Measurements from ENCODE around the gene LAMTOR2.
A peak's percentile ranks its signal among the peaks of the same experiment; 100 is the strongest.

LAMTOR2 gene

GRCh38 chr1:156089704-156090103 lies 35.1 kb downstream of the LAMTOR2 start:
- TF ChIP-seq SPI1 (IDR thresholded peaks at IDR 0.05; ENCODE audit: low read depth, low read length): no peak
- TF ChIP-seq TAF1 (IDR thresholded peaks at IDR 0.05; ENCODE audit: low read depth, low read length): no peak
- TF ChIP-seq POLR2A (IDR thresholded peaks at IDR 0.05; ENCODE audit: low read depth, low read length): no peak
- TF ChIP-seq POLR2AphosphoS5 (IDR thresholded peaks at IDR 0.05; ENCODE audit: low read depth, low read length): no peak
- TF ChIP-seq POU2F2 (IDR thresholded peaks at IDR 0.05; ENCODE audit: low read depth, low read length): no peak
- no peak for TF ChIP-seq PAX5 (IDR thresholded peaks at IDR 0.05; ENCODE audit: insufficient read depth, low read length, severe bottlenecking)
- FAIRE-seq (no peak), DNase-seq (ENCODE audit: insufficient read length, low spot score) (no peak)

- FAIRE-seq: no peak
- TF ChIP-seq PAX5 (IDR thresholded peaks at IDR 0.05; ENCODE audit: insufficient read depth, low read length, severe bottlenecking): no peak
- no peak for DNase-seq (ENCODE audit: insufficient read length, low spot score)
These were observed 35.7 kb downstream of the LAMTOR2 start for GRCh38 chr1:156090138-156090839.

GRCh38 chr1:156090840-156091188 lies 36.2 kb downstream of the LAMTOR2 start:
- DNase-seq (ENCODE audit: insufficient read length, low spot score) (peak; percentile 78), FAIRE-seq (peak; percentile 80)
- no peak for TF ChIP-seq PAX5 (IDR thresholded peaks at IDR 0.05; ENCODE audit: insufficient read depth, low read length, severe bottlenecking)
- TF ChIP-seq POU2F2 (IDR thresholded peaks at IDR 0.05; ENCODE audit: low read depth, low read length): no peak
- TF ChIP-seq TAF1 (IDR thresholded peaks at IDR 0.05; ENCODE audit: low read depth, low read length): no peak
- no peak for TF ChIP-seq POLR2AphosphoS5 (IDR thresholded peaks at IDR 0.05; ENCODE audit: low read depth, low read length)
- TF ChIP-seq POLR2A (IDR thresholded peaks at IDR 0.05; ENCODE audit: low read depth, low read length): no peak
- no peak for TF ChIP-seq SPI1 (IDR thresholded peaks at IDR 0.05; ENCODE audit: low read depth, low read length)

GRCh38 chr1:156091610-156092009 lies 37.0 kb downstream of the LAMTOR2 start:
- FAIRE-seq: no peak
- DNase-seq (ENCODE audit: insufficient read length, low spot score): no peak
- TF ChIP-seq TAF1 (IDR thresholded peaks at IDR 0.05; ENCODE audit: low read depth, low read length) (no peak), SPI1 (IDR thresholded peaks at IDR 0.05; ENCODE audit: low read depth, low read length) (no peak), POLR2A (IDR thresholded peaks at IDR 0.05; ENCODE audit: low read depth, low read length) (no peak), PAX5 (IDR thresholded peaks at IDR 0.05; ENCODE audit: insufficient read depth, low read length, severe bottlenecking) (no peak), POLR2AphosphoS5 (IDR thresholded peaks at IDR 0.05; ENCODE audit: low read depth, low read length) (no peak), POU2F2 (IDR thresholded peaks at IDR 0.05; ENCODE audit: low read depth, low read length) (no peak)

GRCh38 chr1:156095906-156096508 lies 41.4 kb downstream of the LAMTOR2 start:
- TF ChIP-seq POU2F2 (IDR thresholded peaks at IDR 0.05; ENCODE audit: low read depth, low read length): 0 out of 2 replicates have a peak, but pooled peaks have one; percentile 14
- TF ChIP-seq POLR2AphosphoS5 (IDR thresholded peaks at IDR 0.05; ENCODE audit: low read depth, low read length): no peak
- TF ChIP-seq POLR2A (IDR thresholded peaks at IDR 0.05; ENCODE audit: low read depth, low read length): no peak
- no peak for TF ChIP-seq PAX5 (IDR thresholded peaks at IDR 0.05; ENCODE audit: insufficient read depth, low read length, severe bottlenecking)
- DNase-seq (ENCODE audit: insufficient read length, low spot score) (no peak), FAIRE-seq (no peak)

GRCh38 chr1:156096640-156097391 lies 42.2 kb downstream of the LAMTOR2 start:
- peak; percentile 84 for FAIRE-seq
- TF ChIP-seq PAX5 (IDR thresholded peaks at IDR 0.05; ENCODE audit: insufficient read depth, low read length, severe bottlenecking) (no peak), SPI1 (IDR thresholded peaks at IDR 0.05; ENCODE audit: low read depth, low read length) (peak; percentile 66), POU2F2 (IDR thresholded peaks at IDR 0.05; ENCODE audit: low read depth, low read length) (peak; percentile 82), TAF1 (IDR thresholded peaks at IDR 0.05; ENCODE audit: low read depth, low read length) (no peak), POLR2AphosphoS5 (IDR thresholded peaks at IDR 0.05; ENCODE audit: low read depth, low read length) (no peak), POLR2A (IDR thresholded peaks at IDR 0.05; ENCODE audit: low read depth, low read length) (peak; percentile 46; the same call in 1 of the 2 replicates)
- DNase-seq (ENCODE audit: insufficient read length, low spot score): peak; percentile 80

GRCh38 chr1:156097499-156098178 lies 43.1 kb downstream of the LAMTOR2 start:
- 0 out of 2 replicates have a peak, but pooled peaks have one; percentile 36 for TF ChIP-seq TAF1 (IDR thresholded peaks at IDR 0.05; ENCODE audit: low read depth, low read length)
- no peak for TF ChIP-seq PAX5 (IDR thresholded peaks at IDR 0.05; ENCODE audit: insufficient read depth, low read length, severe bottlenecking)
- no peak for TF ChIP-seq SPI1 (IDR thresholded peaks at IDR 0.05; ENCODE audit: low read depth, low read length)
- TF ChIP-seq POLR2AphosphoS5 (IDR thresholded peaks at IDR 0.05; ENCODE audit: low read depth, low read length): no peak
- TF ChIP-seq POU2F2 (IDR thresholded peaks at IDR 0.05; ENCODE audit: low read depth, low read length): peak; percentile 22; the same call in 1 of the 2 replicates
- 0 out of 2 replicates have a peak, but pooled peaks have one; percentile 3 for TF ChIP-seq POLR2A (IDR thresholded peaks at IDR 0.05; ENCODE audit: low read depth, low read length)
- FAIRE-seq (peak; percentile 48), DNase-seq (ENCODE audit: insufficient read length, low spot score) (no peak)

- no peak for DNase-seq (ENCODE audit: insufficient read length, low spot score)
- TF ChIP-seq POLR2AphosphoS5 (IDR thresholded peaks at IDR 0.05; ENCODE audit: low read depth, low read length) (no peak), POLR2A (IDR thresholded peaks at IDR 0.05; ENCODE audit: low read depth, low read length) (peak; percentile 41; the same call in 1 of the 2 replicates)
- no peak for FAIRE-seq
These were observed 44.2 kb downstream of the LAMTOR2 start for GRCh38 chr1:156098784-156099183.

- no peak for TF ChIP-seq POLR2A (IDR thresholded peaks at IDR 0.05; ENCODE audit: low read depth, low read length)
- no peak for TF ChIP-seq POLR2AphosphoS5 (IDR thresholded peaks at IDR 0.05; ENCODE audit: low read depth, low read length)
- TF ChIP-seq POU2F2 (IDR thresholded peaks at IDR 0.05; ENCODE audit: low read depth, low read length): no peak
- TF ChIP-seq PAX5 (IDR thresholded peaks at IDR 0.05; ENCODE audit: insufficient read depth, low read length, severe bottlenecking): no peak
- TF ChIP-seq TAF1 (IDR thresholded peaks at IDR 0.05; ENCODE audit: low read depth, low read length): no peak
- no peak for TF ChIP-seq SPI1 (IDR thresholded peaks at IDR 0.05; ENCODE audit: low read depth, low read length)
- no peak for FAIRE-seq
- no peak for DNase-seq (ENCODE audit: insufficient read length, low spot score)
These were observed 44.7 kb downstream of the LAMTOR2 start for GRCh38 chr1:156099282-156099681.
